Vein endothelial cell (primary cell): ENCODE data around the gene MAN1C1. TPM values are rescaled to one million over a fixed set of nuclear protein-coding genes. Genes with fewer than 3 reads are reported as not detected.

Experiments used
- total RNA-seq: library from RNA; depleted of rRNA; stranded (reverse); fragments of >200 nt; gene quantifications from 2 replicates; pipeline ENCODE4 v1.2.3, GENCODE V29; 2012

Gene MAN1C1
- total RNA-seq = 4.3 and 6.2 TPM in 2 replicates

DNA sequence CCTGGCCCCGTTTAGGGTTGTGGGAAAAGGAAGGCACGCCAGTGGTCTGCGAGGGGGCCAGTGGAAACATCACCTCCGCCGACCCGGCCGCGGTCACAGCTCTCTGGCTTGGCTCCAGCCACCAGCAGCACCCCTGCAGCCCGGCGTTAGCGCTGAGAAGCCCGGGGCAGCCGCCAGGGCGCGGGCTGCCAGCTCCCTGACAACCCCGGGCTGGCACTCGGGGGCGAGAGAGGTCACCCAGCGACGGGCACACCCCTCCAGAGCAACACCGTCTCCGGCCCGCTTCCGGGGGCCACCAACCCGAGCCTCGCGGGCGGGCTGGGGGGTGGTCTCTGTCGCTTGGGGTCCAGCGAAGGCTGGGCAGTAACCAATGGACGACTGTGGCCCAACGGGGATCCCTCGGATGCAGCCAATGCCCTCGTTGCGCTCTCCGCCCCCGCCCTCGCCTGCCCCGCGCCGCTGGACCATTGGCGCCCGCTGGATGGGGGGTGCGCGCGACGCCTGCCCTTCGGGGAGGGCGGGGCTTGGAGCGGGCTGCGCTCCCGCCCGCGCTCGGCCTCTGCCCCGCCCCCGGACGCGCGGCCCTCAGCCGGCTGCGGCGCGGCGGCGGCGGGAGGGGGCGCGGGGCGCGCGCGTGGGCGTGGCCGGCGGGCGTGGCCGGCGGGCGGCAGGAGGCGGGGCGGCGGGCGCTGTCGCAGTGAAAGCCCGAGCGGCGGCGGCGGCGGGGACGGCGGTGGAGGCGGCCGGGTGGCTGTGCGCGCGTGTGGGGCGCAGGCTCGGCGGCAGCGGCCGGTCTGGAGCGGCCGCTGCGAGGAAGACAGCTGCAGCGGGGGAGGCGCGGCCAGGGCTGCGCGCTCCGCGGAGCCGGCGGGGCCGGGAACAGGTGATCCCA, at the start of gene MAN1C1:
Gene MAN1C1, plus strand, starts transcription at position 697 of the 892 bp plus-strand sequence. CDS start 1,007 bp downstream, outside the sequence.

DNA sequence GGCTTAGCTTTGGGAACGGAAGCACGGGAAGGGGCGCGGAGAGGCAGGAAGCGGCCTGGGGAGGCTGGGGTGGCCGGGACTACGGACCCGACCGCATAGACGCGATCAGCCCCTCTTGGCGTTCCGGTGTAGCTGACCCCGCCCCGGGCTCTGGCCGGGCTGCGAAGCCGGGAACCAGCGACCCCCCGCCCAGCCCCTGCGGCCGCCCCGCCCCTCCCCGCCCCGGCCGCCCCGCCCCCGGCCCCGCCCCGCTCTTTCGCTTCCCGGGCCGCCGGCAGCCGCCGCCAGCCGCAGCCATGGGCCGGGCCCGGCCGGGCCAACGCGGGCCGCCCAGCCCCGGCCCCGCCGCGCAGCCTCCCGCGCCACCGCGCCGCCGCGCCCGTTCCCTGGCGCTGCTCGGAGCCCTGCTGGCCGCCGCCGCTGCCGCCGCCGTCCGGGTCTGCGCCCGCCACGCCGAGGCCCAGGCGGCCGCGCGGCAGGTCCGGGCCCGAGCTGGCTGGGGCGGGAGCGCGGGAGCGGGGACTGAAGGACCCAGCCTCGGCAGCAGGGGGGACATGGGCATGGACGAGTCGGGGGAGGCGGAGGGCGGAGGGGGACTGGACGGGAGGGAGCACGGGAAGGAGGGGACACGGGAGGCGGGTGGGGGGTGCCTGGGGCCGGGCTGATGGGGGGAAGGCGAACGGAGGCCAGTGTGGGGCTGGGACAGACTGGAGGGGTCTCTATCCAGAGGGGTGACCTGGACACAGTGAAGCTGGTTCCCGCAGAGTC, 183.5 kb downstream of the MAN1C1 start, which contains the start of gene SELENON:
Gene SELENON, plus strand, starts transcription at position 259 of the 768 bp plus-strand sequence. Its CDS starts 38 bp downstream, at position 297.

DNA sequence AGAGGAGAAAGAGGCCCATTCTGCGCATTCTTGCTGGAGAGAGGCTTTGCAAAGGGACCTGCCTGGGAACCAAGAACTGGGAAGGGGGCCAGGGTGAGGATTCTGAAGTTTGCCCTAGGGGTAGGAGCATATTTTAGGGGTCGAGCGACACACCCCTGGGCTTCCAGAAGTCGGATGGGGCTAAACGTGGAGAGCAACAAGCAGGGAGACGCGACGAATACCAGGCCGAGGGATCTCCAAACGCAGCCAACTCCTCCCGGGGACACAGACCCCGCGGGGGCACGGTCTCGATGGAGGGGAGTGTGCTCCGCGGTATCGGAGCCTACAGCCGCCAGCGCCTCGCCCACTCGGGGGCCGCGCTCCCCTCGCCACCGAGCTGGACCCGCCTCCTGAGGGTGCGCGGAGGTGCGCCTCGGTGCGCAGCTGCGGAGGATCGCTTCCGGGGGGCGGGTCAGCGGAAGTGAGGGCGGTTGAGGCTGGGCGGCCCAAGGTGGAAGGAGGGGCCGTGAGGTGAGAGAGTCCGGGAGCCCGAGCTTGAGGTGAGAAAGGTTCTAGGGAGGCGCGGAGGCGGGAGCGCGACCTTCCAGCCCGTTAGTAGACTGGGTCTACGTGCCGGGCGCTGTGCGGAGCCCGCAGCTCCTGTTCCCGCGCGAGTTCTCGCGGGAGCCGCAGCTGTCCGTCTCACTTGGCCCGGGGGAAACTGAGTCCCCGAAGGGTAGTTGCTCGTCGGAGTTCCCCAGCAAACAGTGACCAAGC, 203.1 kb downstream of the MAN1C1 start, which contains the start of gene MTFR1L:
Gene MTFR1L, plus strand, starts transcription at position 464 of the 756 bp plus-strand sequence. CDS start 3,151 bp downstream, outside the sequence.

Other genes with a start within 250 kb of the MAN1C1 start
- 0.33 TPM in 1 of 2 replicates, not detected in the other for gene RHCE, start 196.0 kb upstream of the MAN1C1 start, total RNA-seq
- 25.8 and 29.2 TPM in 2 replicates for gene MACO1, start 185.9 kb upstream of the MAN1C1 start, total RNA-seq
- gene LDLRAP1, start 73.2 kb upstream of the MAN1C1 start, total RNA-seq = 22.7 and 23.8 TPM in 2 replicates
- gene SELENON, start 183.4 kb downstream of the MAN1C1 start, total RNA-seq = 80.1 and 95.0 TPM in 2 replicates
- 35.0 and 36.9 TPM in 2 replicates for gene MTFR1L, start 203.2 kb downstream of the MAN1C1 start, total RNA-seq
- gene AUNIP, start 242.7 kb downstream of the MAN1C1 start, total RNA-seq = 2.6 and 4.2 TPM in 2 replicates